Superior temporal gyrus (tissue), 1 donor: ENCODE data around the gene BCL11B.

Source experiments
- DNase-seq: peaks from one replicate; pipeline ENCODE4 v3.0.0-alpha.2; 2016; ENCODE audit errors: extremely low spot score

The BCL11B gene

DNA sequence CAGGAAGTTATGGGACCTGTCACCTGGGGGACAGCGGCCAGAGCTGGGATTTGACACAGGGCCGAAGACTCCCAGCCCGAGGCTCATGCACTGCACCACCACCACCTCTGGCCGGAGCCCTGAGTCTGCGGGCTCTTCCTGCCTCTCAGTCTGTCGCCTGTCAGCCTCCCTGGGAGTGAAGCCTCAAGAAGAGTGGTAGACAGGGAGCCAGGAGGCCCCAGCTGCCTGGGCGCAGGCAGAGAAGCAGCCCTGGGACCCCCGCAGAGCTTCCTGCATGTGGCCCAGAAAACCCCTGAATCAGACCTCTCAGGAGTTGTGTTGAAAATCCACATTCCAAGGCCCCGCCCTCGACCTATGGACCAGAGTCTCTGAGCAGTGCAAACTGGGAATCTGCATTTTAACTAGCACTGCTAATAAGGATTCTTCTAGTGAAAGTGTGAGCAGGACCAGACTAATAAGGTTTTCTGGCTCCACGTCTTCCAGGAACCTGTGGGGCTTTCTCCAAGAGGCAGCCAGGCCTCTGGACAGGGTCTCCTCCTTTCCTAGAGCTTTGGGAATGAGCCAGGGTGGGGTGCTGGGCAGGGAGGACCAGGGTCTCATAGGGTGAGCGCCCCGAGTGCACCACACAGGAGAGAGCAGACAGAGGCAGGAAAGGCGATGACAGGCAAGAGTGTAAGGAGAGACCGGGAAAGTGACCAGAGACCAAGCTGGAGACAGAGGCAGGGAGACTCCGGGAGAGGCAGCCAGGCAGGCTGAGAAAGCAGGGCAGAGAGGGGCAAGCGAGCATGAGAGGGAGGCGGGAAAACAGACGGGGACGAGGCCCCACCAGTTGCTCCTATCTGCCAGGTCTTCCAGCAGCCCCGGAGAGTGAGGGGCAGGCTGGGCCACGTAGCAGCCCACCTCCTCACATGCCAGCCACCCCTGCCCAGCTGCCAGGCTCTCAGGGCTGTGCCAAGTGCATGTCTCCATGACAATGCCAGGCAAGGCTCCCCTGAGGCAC lies 112.4 kb downstream of the BCL11B start:
- DNase-seq = no peak

DNA sequence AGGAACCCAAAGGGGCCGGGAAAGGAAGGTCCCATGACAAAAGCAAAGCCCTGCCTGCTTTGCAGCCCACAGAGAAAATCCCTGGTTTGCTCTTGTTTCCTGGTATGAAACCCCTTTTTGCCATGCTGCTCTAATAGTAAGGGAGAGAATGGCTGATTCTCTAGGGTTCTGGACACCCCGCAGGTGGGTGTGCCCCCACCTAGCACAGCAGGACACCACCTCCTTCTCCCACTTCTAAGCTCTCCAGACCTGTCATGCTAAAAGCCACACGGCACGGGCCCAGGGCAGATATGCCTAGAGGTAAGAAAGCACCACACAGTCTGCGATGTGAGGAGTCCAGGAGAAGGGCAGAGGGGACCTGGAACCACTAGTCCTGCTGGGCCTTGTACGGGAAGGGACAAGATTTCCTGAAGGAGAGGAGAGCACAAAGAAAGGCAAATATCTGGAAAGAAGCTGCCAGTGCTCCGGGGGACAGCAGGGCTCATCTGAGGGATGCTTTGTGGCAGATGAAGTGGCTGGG lies 113.3 kb downstream of the BCL11B start:
- no peak for DNase-seq

DNA sequence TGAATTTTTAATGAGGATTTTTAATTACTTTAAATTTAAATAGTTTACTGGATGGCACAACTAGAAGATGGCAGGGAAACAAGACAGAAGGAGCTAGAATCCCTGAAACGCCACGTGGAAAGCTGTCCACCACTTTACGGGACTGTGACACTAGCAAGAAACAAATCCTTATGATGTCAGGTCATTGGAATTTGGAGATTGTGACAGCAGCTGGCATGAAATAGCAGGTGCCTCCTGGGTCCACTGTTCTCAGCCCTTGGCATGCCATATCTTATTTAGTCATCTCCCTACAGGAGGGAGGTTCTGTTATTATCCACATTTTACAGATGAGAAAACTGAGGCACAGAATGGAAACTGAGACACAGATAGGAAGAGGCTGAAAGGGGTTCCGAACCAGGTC lies 113.8 kb downstream of the BCL11B start:
- no peak for DNase-seq

DNA sequence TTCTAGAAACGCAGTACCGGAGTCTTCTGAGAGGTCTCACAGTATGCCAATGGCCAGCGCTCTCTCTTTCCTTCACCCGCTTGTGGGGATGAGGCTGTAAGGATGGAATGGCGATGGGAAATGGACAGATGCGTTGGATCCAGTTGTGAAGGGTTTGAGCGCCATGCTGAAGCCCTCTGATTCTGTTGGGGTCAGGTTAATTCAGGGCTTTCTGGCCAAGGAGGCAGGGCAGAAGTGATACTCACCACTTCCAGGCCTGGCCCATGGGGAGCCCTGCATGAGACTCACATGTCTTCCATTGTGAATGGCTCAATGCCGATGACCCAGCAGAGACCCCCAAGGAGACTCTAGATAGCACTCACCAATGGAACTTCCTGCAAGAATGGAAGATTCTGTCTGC lies 114.3 kb downstream of the BCL11B start:
- no peak for DNase-seq

DNA sequence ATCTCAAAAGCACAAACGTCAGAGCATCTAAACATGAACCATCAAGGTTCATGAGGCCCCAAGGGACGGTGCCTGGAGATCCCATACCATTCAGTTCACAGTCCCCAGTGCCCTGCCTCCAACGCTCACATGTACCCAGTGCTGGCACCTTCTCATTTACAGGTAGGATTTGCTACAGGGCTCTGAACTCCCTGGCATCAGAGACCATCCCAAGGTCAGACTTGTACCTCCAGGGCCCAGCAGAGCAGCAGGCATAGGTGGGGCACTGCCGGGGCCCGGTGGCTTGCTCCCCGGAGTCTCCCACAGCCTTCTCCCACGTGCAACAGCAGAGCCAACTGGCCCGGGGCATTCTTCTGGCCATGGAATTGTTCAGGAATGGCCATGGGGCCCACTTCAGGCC lies 114.8 kb downstream of the BCL11B start:
- no peak for DNase-seq

DNA sequence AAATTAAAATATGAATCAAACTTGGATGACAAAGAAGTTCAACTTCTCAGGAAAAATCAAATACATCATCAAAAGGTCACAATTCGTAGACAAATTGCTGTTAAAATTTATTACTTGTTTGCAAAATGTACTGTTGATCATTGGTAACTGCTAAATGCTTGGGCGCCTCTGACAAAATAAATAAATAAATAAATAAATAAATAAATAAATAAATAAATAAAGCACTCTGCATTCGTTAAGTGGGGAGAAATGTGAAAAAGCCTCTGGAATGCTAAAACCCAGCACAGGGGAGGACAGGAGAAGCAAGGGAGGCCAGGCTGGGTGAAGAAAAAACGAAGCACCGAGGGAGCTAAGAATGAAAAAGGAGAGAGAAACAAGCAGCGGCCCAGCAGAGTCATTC lies 115.2 kb downstream of the BCL11B start:
- no peak for DNase-seq

DNA sequence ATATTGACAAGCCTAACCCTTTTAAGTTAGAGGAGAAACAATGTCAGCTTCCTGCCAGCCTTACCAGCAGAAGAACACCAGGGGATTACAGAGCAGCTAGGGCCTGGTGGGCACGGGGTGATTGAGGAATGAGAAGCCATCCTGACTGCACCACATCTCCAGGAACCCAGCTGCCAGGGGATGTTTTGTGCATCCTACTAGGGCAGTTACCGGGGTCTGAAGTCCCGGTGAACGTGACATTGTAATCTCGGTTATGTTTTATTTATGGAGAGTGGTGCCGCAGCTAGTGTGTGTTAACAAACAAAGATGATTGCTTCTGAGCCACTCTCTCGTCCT lies 115.9 kb downstream of the BCL11B start:
- no peak for DNase-seq

DNA sequence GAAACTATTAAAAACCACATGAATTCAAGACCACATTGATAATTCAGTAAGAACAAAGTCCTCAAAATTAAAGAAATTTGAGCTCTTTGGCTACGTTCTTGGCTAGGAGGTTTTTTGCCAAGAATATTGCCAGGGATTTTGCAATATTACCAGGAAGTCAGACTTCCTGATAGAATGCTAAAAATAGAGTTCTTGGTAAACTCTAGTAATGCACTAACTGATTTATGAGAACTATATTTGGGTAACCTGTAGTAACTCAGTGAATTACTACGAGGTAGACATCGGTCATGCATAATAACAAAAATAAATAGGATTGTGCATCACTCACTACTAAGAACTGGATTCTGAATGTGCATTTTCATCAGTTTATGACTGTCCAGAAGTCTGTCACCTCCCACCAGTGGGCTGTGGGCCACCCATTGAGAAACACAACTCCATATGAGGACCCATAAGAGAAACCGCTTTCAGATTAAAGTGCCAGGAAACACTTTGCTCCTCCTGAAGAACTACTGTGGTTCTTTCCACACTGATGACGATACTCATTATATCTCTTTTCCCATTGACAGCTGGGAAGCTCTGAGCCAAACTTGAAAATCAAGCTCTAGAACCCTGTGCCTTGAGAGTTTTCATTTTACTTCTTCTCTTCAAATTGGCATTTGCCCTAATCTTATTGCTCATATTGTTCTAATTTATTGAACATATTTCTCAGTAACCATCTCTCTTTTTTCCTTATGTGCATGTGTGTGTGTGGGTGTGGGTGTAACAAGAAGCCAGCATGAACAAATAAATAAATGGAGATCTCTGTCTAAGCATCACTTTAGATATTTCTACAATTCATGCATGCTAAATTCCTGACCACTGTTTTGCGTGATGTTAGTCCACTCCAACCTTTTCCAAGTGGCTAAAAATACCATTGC lies 116.6 kb downstream of the BCL11B start:
- DNase-seq = no peak

DNA sequence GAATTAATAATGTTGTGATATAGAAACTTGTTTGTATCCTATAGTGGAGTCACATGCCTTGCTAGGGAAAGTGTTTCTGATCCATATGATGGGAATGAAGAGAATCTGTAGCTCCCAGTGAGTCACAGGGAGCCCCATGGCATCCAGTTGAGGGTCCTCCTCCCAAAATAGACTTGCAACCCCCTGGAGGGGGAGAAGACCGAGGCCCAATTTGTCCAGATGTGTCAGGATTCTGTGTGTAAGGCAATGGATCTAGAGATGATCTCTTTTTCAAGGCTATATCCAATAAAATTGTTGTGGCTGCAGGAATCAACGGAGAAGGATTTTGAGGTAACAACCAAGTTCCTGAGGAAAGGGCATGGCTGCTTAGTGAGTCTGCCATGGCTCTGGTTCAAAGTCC lies 121.8 kb downstream of the BCL11B start:
- DNase-seq = no peak

DNA sequence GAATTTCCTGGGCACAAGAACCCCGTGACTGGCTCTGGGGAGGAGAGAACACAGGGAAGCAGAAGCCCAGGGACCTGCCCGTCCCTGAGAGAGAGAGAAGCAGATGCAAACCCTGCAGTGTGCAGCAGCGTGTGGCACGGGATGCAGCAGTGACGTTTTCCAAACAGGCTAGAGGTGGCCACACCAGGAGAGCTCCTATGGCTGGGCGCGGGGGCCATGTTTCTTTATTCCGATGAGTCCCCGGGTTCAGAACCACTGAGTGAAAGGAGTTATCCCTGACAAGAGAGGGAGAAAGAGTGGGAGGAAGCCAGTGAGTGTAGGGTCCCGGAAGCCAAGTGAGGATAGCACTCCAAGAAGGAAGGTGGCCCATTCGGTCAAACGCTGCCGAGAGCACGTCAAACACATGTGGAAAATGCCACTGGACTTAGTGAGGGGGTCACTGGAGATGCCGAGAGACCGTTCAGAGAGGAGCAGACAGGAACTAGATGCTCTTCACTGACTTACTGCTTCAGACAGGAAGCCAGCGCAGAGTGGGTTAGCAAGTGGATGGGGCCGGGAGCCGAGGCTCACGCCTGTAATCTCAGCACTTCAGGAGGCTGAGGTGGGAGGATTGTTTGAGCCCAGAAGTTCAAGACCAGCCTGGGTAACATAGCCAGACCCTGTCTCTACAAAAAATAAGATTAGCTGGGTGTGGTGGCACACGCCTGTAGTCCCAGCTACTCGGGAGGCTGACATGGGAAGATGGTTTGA lies 123.0 kb downstream of the BCL11B start:
- DNase-seq = no peak

DNA sequence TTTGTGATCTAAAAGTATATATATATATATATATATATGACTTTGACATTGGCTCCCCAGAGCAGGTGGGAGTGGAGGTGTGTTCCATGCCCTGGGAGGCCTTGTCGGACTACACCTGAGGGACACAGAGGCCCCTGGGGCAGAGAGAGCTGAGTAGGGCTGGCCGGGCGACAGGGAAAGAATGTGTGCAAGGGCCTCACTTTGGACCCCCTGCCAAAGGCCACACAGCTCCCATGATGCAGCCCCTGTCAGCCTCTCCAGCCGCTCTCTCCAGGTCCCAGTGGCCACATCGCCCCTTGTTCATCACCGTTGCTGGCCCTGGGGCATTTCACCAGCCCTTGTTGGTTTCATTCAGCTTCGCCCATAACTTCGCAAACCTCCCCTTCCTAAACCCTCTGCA lies 123.9 kb downstream of the BCL11B start:
- DNase-seq = no peak

DNA sequence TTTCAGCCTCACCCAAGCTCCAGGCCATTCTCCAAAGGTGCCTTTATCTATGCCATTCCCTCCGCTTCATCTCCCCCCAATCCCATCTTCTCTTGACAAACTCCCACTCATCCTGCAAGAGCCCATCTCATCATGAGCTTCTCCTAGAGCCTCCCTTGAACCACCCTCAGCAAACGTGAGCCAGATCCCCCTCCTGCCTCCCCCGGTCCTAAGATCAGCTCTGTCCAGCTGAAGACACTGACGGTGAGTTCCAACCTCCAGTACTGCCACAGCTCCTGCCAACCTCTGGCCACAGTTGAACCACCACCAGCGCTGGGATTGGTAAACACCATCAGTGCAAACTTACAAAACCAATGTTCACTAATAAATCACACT lies 124.6 kb downstream of the BCL11B start:
- no peak for DNase-seq

DNA sequence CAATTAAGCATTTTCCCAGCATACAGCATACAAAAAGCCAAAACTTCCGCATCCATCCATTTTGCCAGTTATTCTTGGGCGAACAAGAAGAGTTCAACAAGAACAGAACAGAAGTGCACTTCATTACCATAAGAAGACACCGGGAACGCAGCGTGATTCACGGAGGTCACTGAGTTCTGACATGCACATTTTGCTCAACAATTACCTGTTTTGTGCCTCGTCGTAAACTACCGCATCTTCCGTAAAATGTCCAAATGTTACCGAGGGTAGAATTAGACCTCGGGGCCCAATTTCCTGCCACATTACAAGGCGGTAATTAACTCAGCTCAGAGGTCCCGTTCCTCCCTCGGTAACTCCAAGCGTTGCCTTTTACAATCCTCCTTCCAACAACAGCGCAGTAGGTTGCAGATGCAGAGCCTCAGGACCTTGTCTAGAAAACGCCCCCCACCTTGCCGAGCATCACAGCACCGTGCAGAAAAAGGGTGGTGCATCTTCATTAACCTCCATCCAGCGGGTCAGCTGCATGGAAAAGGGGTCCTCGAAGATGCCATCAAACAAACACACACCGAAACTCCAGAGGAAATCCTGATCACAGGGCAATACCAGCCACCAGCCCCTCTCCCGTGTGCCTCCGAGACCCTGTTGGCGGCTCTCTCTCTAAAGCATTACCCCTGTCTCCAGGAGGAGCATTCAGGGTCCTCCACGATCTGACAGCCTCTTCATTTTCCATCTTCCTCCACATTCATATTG lies 125.2 kb downstream of the BCL11B start:
- no peak for DNase-seq

DNA sequence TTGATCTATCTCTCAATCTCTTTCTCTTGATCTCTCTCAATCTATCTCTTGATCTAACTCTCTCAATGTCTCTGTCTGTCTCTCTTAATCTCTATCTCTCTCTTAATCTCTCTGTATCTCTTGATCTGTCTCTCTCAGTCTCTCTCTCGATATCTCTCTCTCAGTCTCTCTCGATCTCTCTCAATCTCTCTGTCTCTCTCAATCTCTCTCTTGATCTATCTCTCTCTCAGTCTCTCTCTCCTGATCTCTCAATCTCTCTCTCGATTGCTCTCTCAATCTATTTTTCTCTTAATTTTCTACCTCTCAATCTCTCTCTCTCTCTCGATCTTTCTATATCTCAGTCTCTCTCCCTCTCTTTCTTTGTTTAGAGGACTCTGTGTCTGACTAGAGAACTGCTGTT lies 126.7 kb downstream of the BCL11B start:
- DNase-seq = no peak

DNA sequence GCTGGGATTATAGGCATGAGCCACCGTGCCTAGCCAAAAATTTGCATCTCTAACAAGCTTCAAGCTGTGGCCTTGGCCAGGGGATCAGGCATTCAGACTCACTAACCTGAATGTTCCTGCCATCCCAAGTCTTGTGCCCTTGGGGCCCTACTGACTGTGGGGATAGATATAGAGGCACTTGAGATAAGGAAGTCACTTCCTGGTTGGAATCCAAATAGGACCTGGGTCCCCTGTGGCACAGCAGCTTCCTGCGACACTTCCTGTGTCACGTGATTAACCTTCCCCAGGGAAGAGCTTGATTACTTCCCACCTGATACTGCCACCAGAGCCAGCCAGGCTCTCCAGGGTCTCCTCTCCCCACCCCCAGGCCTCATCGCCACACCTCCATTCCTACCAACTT lies 128.2 kb downstream of the BCL11B start:
- no peak for DNase-seq

DNA sequence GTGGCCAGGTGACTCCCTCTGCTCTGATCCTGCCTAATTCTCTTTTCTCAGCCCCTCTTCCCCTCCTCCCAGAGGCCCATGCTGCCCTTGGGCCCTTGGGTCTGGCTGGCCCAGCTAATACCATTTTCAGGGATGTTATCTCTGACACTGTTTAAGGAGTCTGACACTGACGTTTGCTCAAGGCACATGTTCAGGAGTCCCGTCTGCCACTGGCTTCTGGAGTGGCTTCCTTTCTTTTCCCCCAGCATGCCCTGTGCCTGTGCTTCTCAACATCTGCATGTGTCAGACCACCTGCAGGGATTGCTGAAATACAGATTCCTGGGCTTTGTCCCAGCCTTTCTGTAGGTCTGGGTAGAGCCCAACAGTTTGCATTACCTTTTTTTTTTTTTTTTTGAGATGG lies 128.9 kb downstream of the BCL11B start:
- no peak for DNase-seq

DNA sequence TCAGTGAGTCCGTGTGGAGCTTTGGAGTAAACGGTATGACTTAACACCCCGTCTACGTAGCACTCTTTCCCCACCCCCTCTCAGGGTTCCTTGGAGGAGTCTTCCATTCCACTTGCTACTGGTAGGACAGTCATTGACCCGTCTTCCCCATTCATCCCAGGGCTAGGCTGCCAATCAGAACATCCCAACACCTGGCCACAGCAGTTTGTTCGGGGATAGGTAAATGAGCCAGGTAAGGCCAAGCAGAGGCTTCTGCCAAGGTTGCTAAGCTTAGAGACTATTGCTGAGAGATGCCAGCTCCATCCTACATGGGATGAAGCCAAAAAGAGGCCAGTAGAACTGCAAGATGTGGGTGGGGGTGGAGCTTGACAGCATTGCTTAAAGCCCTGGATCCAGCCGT lies 130.8 kb downstream of the BCL11B start:
- DNase-seq = no peak

DNA sequence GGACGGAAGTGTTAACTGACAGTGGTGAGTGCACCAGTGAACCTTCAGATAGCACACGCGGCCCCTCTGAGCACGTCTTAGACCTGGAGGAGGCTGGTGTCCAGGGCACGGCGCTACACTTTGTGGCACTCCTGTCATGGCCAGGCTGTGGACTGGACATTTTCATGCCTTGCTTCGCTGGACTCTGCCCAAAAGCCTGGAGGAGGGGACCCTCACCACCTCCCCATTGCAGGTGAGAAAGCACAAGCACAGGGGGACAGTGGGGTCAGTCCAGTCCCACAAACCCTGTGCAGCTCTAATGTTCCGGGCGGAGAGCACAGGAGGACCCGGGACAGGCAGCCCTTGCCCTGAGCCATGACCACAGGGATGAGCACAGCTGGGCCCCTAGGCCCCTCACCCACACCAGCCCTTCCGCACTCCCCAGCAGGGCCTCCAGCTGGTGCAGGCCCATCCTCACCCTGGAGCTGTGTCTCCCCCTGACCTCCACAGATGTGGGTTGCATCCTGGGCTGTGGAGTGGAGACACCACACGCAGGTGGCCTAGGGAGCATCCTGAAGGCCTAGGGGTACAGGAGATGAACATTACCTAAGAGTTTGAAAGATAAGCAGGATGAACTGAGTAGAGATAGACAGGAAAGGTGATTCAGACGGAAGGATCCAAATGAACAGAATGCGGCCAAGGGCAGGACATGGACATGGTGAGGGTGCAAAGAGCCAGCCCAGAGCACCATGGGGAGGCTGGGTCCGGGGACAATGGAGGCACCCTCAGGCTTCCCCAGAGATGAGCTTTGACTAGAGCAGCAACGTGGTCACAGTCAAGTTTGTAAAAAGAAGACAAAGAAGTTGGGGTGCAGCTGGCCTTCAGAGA lies 132.8 kb downstream of the BCL11B start:
- DNase-seq = no peak

DNA sequence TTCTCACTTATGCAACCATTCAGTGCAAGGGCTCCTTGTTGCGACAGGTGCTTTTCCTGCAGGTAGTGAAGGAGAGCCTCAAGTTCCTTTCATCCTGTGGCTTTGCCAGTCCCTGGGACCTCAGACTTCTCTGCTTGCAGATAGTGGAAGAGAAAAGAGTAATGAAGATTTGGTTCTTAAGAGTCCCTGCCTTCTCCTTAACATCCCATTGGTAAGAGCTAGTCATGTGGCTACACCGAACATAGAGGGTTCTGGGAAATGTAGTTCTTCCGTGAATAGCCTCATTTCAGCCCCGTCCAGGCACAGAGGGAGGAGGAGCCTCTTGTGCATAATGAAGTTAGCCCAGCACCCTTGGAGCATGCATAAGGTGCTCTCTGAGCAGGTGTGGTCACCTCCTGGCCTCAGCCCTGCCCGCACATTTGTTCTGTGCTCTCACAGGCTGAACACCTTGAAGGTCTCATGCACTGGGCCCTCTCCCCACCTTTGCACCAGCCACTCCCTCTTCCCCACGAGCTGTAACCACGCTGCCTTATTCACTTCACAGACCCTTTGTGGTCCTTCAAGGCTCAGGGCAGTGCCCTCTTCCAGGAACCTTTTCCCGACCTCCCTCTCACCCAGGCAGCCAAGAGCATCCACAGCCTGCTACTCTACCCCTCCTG lies 134.0 kb downstream of the BCL11B start:
- DNase-seq = no peak
